A673 (cell line): ENCODE data around the gene MACC1. TPM values are rescaled to one million over a fixed set of nuclear protein-coding genes. Genes with fewer than 3 reads are reported as not detected.
"Not testable (repeated sequence)": the region's sequence is repeated elsewhere in the genome, so short reads cannot be mapped to it uniquely, and the experiment has no call there.

ENCODE experiments used
- BruUV-seq: library from RNA; stranded (reverse); fragments of 400-500 nt; replicated peaks from 2 replicates; lab custom pipeline; 2021; lab: Mats Ljungman, UMichigan
- CTCF ChIA-PET: fragments of 300-600 bp; sonication (Branson Sonifier 250); formaldehyde crosslinking; loops from one replicate; lab custom pipeline; 2022; ENCODE audit warnings: antibody characterized with exemption; lab: Charles Lee
- POLR2A ChIA-PET: fragments of 300-600 bp; sonication (Branson Sonifier 250); formaldehyde crosslinking; loops from one replicate; lab custom pipeline; 2022; ENCODE audit warnings: antibody characterized with exemption; ENCODE audit not compliant: low non-redundant PET; lab: Charles Lee
- DNase-seq: peaks from one replicate; pipeline ENCODE4 v3.0.0-alpha.2; 2015; ENCODE audit warnings: low spot score
- H3K27ac ChIP-seq: fragments of 200-600 bp; sonication (generic); 2 replicates; pipeline ENCODE4 v1.5.1; 2016; ENCODE audit warnings: mixed run types, low read depth, mild to moderate bottlenecking, mixed read lengths, antibody characterized with exemption, low read length; ENCODE audit not compliant: poor library complexity, severe bottlenecking
- H3K27me3 ChIP-seq: fragments of 200-600 bp; sonication (generic); replicated peaks from 2 replicates; pipeline ENCODE4 v1.6.1; 2017; ENCODE audit warnings: mixed run types, low read depth, mild to moderate bottlenecking, mixed read lengths, antibody characterized with exemption, low read length; ENCODE audit not compliant: insufficient read depth, poor library complexity
- H3K36me3 ChIP-seq: fragments of 200-600 bp; sonication (generic); 2 replicates; pipeline ENCODE4 v1.6.1; 2016; ENCODE audit warnings: mixed run types, mild to moderate bottlenecking, mixed read lengths, antibody characterized with exemption, low read length; ENCODE audit not compliant: insufficient read depth, poor library complexity, severe bottlenecking
- H3K4me1 ChIP-seq: fragments of 200-600 bp; sonication (generic); 2 replicates; pipeline ENCODE4 v1.6.1; 2017; ENCODE audit warnings: mixed run types, mild to moderate bottlenecking, mixed read lengths, antibody characterized with exemption, low read length; ENCODE audit not compliant: insufficient read depth, poor library complexity, severe bottlenecking
- H3K4me3 ChIP-seq: fragments of 200-600 bp; sonication (generic); 2 replicates; pipeline ENCODE4 v1.5.1; 2016; ENCODE audit warnings: low read depth, mixed run types, mild to moderate bottlenecking, mixed read lengths, low read length; ENCODE audit not compliant: poor library complexity, severe bottlenecking
- H3K9me3 ChIP-seq: fragments of 200-600 bp; sonication (generic); 2 replicates; pipeline ENCODE4 v1.6.1; 2016; ENCODE audit warnings: mixed run types, low read depth, mild to moderate bottlenecking, mixed read lengths, antibody characterized with exemption, low read length; ENCODE audit not compliant: poor library complexity, severe bottlenecking
- CTCF ChIP-seq: fragments of 300-800, 200-600 bp; sonication (generic); conservative IDR thresholded peaks from 2 replicates; pipeline ENCODE4 v1.5.1; 2017; ENCODE audit warnings: low read depth, mild to moderate bottlenecking, antibody characterized with exemption, low read length, moderate library complexity, mixed read lengths
- EZH2 ChIP-seq: fragments of 200-600 bp; sonication (generic); IDR thresholded peaks from 2 replicates; pipeline ENCODE4 v1.6.1; 2017; ENCODE audit warnings: borderline replicate concordance, low read depth, mild to moderate bottlenecking, mixed read lengths, antibody characterized with exemption, low read length; ENCODE audit not compliant: poor library complexity, severe bottlenecking
- intact Hi-C: fragments of 100-400 bp; cut with micrococcal nuclease; formaldehyde crosslinking; loops from one replicate; pipeline ENCODE4 v1.10.0; 2022; ENCODE audit not compliant: unreplicated experiment
- total RNA-seq: library from RNA; stranded (reverse); gene quantifications from 2 replicates; pipeline ENCODE4 v1.2.3, GENCODE V29; 2021

MACC1 gene
- total RNA-seq, 1 experiment from 2014 or later: not detected

- H3K9me3 ChIP-seq: no peaks in the 10 kb centered on the region
- TF ChIP-seq CTCF: no peak
- TF ChIP-seq EZH2: no peak
- H3K4me1 ChIP-seq: no peaks in the 10 kb centered on the region
- ChIA-PET CTCF (no interaction called here), POLR2A (no interaction called here)
- no peaks in the 10 kb centered on the region for H3K36me3 ChIP-seq
- H3K27me3 ChIP-seq: peaks cover 13% of the 10 kb centered on the region
- H3K4me3 ChIP-seq: no peak overlapping the region
- H3K27ac ChIP-seq: no peak overlapping the region
- DNase-seq: no peak
- intact Hi-C loops: no loop called here
- no TSS peak for BruUV-seq
Measured at GRCh38 chr7:20122073-20122472, 95.1 kb downstream of the MACC1 start.

GRCh38 chr7:20121404-20121803 lies 95.8 kb downstream of the MACC1 start:
- ChIA-PET CTCF (no interaction called here), POLR2A (no interaction called here)
- H3K27me3 ChIP-seq: peaks cover 13% of the 10 kb centered on the region
- no peak for TF ChIP-seq EZH2
- no peak for TF ChIP-seq CTCF
- H3K4me1 ChIP-seq: no peaks in the 10 kb centered on the region
- no peak for DNase-seq
- H3K36me3 ChIP-seq: no peaks in the 10 kb centered on the region
- no peak overlapping the region for H3K27ac ChIP-seq
- BruUV-seq: no TSS peak
- no peaks in the 10 kb centered on the region for H3K9me3 ChIP-seq
- intact Hi-C loops: no loop called here
- no peak overlapping the region for H3K4me3 ChIP-seq

- POLR2A ChIA-PET: not testable (repeated sequence)
Measured at GRCh38 chr7:20120611-20121168, 96.5 kb downstream of the MACC1 start.

GRCh38 chr7:20116869-20117268 lies 100.3 kb downstream of the MACC1 start:
- CTCF ChIA-PET: interaction anchor here (0.5 kb wide), 1 partner anchor 324 kb away, joined by 3 read pairs; no protein-coding TSS in a partner anchor

More at GRCh38 chr7:20120611-20121168, 96.5 kb downstream of the MACC1 start:
- CTCF ChIA-PET, H3K4me1 ChIP-seq, H3K27ac ChIP-seq, H3K4me3 ChIP-seq, intact Hi-C loops, BruUV-seq, H3K36me3 ChIP-seq, H3K9me3 ChIP-seq, DNase-seq: not testable (repeated sequence)
- H3K27me3 ChIP-seq: peaks cover 13% of the 10 kb centered on the region

More at GRCh38 chr7:20116869-20117268, 100.3 kb downstream of the MACC1 start:
- H3K9me3 ChIP-seq: no peaks in the 10 kb centered on the region
- no peaks in the 10 kb centered on the region for H3K36me3 ChIP-seq
- no peak for DNase-seq
- no peaks in the 10 kb centered on the region for H3K4me1 ChIP-seq
- H3K27ac ChIP-seq: no peak overlapping the region
- POLR2A ChIA-PET: no interaction called here
- intact Hi-C loops: no loop called here
- H3K27me3 ChIP-seq: peaks cover 11% of the 10 kb centered on the region
- no TSS peak for BruUV-seq
- no peak for TF ChIP-seq CTCF
- no peak for TF ChIP-seq EZH2
- H3K4me3 ChIP-seq: no peak overlapping the region
